OCI-LY3 (cell line): ENCODE data around the gene XIAP.
"Not testable (repeated sequence)": the region's sequence is repeated elsewhere in the genome, so short reads cannot be mapped to it uniquely, and the experiment has no call there.

Experiments used
- H2AFZ ChIP-seq: fragments of 200-600, 300-600 bp; shearing (Covaris generic); 2 replicates; pipeline ENCODE4 v1.6.0; 2014; ENCODE audit warnings: antibody characterized with exemption, low read depth, low read length
- H3K27ac ChIP-seq: fragments of 200-600, 300-600 bp; sonication (generic); 2 replicates; pipeline ENCODE4 v1.5.1; 2014; ENCODE audit warnings: mild to moderate bottlenecking, low read length, moderate library complexity, mixed read lengths
- H3K27me3 ChIP-seq: fragments of 200-600, 300-600 bp; sonication (generic); 2 replicates; pipeline ENCODE4 v1.6.1; 2014; ENCODE audit warnings: low read depth, low read length, mixed read lengths
- H3K36me3 ChIP-seq: fragments of 200-600, 300-600 bp; sonication (generic); replicated peaks from 2 replicates; pipeline ENCODE3; 2014; ENCODE audit warnings: low read depth, low read length, mixed read lengths
- H3K4me1 ChIP-seq: fragments of 300-600, 200-600 bp; sonication (generic); 2 replicates; pipeline ENCODE4 v1.6.1; 2014; ENCODE audit warnings: low read length, mixed read lengths
- H3K4me2 ChIP-seq: fragments of 200-600, 300-600 bp; sonication (generic); 2 replicates; pipeline ENCODE4 v1.6.1; 2014; ENCODE audit warnings: low read length, mixed read lengths
- H3K4me3 ChIP-seq: fragments of 300-600, 200-600 bp; sonication (generic); 2 replicates; pipeline ENCODE4 v1.5.1; 2014; ENCODE audit warnings: antibody characterized with exemption, mild to moderate bottlenecking, low read length, moderate library complexity
- H3K79me2 ChIP-seq: fragments of 300-600, 200-600 bp; shearing (Covaris generic); 2 replicates; pipeline ENCODE4 v1.6.1; 2014; ENCODE audit warnings: mild to moderate bottlenecking, low read length, mixed read lengths
- H3K9ac ChIP-seq: fragments of 300-600, 200-600 bp; shearing (Covaris generic); 2 replicates; pipeline ENCODE4 v1.6.0; 2014; ENCODE audit warnings: mild to moderate bottlenecking, low read length, moderate library complexity
- H3K9me3 ChIP-seq: fragments of 200-600, 300-600 bp; shearing (Covaris generic); 2 replicates; pipeline ENCODE4 v1.6.1; 2014; ENCODE audit warnings: low read length, mixed read lengths; ENCODE audit not compliant: insufficient read depth
- H4K20me1 ChIP-seq: fragments of 200-600, 300-600 bp; sonication (generic); 2 replicates; pipeline ENCODE4 v1.6.1; 2016; ENCODE audit warnings: low read length, mixed read lengths; ENCODE audit not compliant: insufficient read depth
- CTCF ChIP-seq: fragments of 200-600, 300-600 bp; sonication (generic); IDR thresholded peaks from 2 replicates; pipeline ENCODE4 v1.5.1; 2014; ENCODE audit warnings: antibody characterized with exemption, low read length, low read depth
- EZH2phosphoT487 ChIP-seq: fragments of 200-600 bp; shearing (Covaris generic); IDR thresholded peaks from 2 replicates; pipeline ENCODE4 v1.6.1; 2018; ENCODE audit warnings: antibody characterized with exemption, mixed run types, low read depth

XIAP gene

GRCh38 chrX:123882391-123882790 lies 22.5 kb downstream of the XIAP start:
- no peak for TF ChIP-seq EZH2phosphoT487
- no peak for TF ChIP-seq CTCF
- H3K4me2 ChIP-seq: no peak overlapping the region
- no peak overlapping the region for H3K9ac ChIP-seq
- peaks cover 6% of the 10 kb centered on the region for H3K36me3 ChIP-seq
- H3K79me2 ChIP-seq: peaks cover 35% of the 10 kb centered on the region
- H3K27ac ChIP-seq: no peak overlapping the region
- no peak overlapping the region for H2AFZ ChIP-seq
- no peaks in the 10 kb centered on the region for H3K27me3 ChIP-seq
- no peaks in the 10 kb centered on the region for H3K9me3 ChIP-seq
- H4K20me1 ChIP-seq: peaks cover 31% of the 10 kb centered on the region
- no peak overlapping the region for H3K4me3 ChIP-seq
- H3K4me1 ChIP-seq: peaks cover 15% of the 10 kb centered on the region

GRCh38 chrX:123884809-123885408 lies 25.1 kb downstream of the XIAP start:
- Histone ChIP-seq H3K4me1 (no peaks in the 10 kb centered on the region), H3K9ac (no peak overlapping the region), H3K27me3 (no peaks in the 10 kb centered on the region), H3K4me2 (no peak overlapping the region), H3K79me2 (peaks cover 18% of the 10 kb centered on the region), H3K9me3 (no peaks in the 10 kb centered on the region), H3K36me3 (peaks cover 6% of the 10 kb centered on the region), H3K4me3 (no peak overlapping the region), H3K27ac (no peak overlapping the region), H4K20me1 (peaks cover 18% of the 10 kb centered on the region; the same call in 1 of the 2 replicates), H2AFZ (no peak overlapping the region)
- TF ChIP-seq EZH2phosphoT487: no peak
- TF ChIP-seq CTCF: peak; percentile 59

- H3K4me1 ChIP-seq: no peaks in the 10 kb centered on the region
- no peaks in the 10 kb centered on the region for H4K20me1 ChIP-seq
- H3K4me2 ChIP-seq: no peak overlapping the region
- no peaks in the 10 kb centered on the region for H3K79me2 ChIP-seq
- peaks cover 9% of the 10 kb centered on the region for H3K36me3 ChIP-seq
- H3K4me3 ChIP-seq: no peak overlapping the region
- H3K27ac ChIP-seq: no peak overlapping the region
- no peaks in the 10 kb centered on the region for H3K27me3 ChIP-seq
- H3K9me3 ChIP-seq: no peaks in the 10 kb centered on the region
- no peak overlapping the region for H2AFZ ChIP-seq
- no peak overlapping the region for H3K9ac ChIP-seq
- TF ChIP-seq CTCF (no peak), EZH2phosphoT487 (no peak)
These were observed 39.8 kb downstream of the XIAP start for GRCh38 chrX:123899701-123900100.

GRCh38 chrX:123903261-123903660 lies 43.4 kb downstream of the XIAP start:
- not testable (repeated sequence) for H4K20me1 ChIP-seq, H3K27me3 ChIP-seq, H3K4me1 ChIP-seq, H2AFZ ChIP-seq, H3K4me3 ChIP-seq, H3K4me2 ChIP-seq, H3K9me3 ChIP-seq, H3K79me2 ChIP-seq, H3K9ac ChIP-seq, H3K27ac ChIP-seq
- peaks cover 11% of the 10 kb centered on the region for H3K36me3 ChIP-seq
